Gastrocnemius medialis (tissue), 4 donors: Measurements from ENCODE around the gene ZNF236. TPM values are rescaled to one million over a fixed set of nuclear protein-coding genes. Genes with fewer than 3 reads are reported as not detected.

ENCODE experiments used
- ATAC-seq, 2 donors: fragments of 150-250 bp; one replicate each; pipeline ENCODE4 v1.9.1; 2016
- DNase-seq, 2 donors: peaks; one replicate each; pipeline ENCODE4 v3.0.0-alpha.2; 2019
- H3K27ac ChIP-seq, 4 donors: fragments of 200-600 bp; sonication (generic); 1 replicate in 1 of 4; 2 replicates in 3 of 4; pipeline ENCODE4 v1.5.1; 2016 to 2018; ENCODE audit warnings: mild to moderate bottlenecking in 2 of 4, moderate library complexity in 1 of 4
- H3K27me3 ChIP-seq, 3 donors: fragments of 200-600 bp; sonication (generic) in 2 of 3; 1 replicate in 1 of 3; 2 replicates in 2 of 3; pipeline versions ENCODE4 v1.5.1 to v1.6.0; 2016 to 2019; ENCODE audit warnings: mild to moderate bottlenecking in 1 of 3, moderate library complexity in 1 of 3
- H3K36me3 ChIP-seq, 2 donors: fragments of 200-600 bp; sonication (generic) in 1 of 2; one replicate each; pipeline ENCODE4 v1.5.1; 2017 to 2018
- H3K4me1 ChIP-seq, 2 donors: fragments of 200-600 bp; sonication (generic) in 1 of 2; one replicate each; pipeline ENCODE4 v1.5.1; 2016 to 2017; ENCODE audit warnings: mild to moderate bottlenecking in 2 of 2
- H3K4me3 ChIP-seq, 4 donors: fragments of 200-600 bp; sonication (generic) in 3 of 4; 1 replicate in 1 of 4; 2 replicates in 3 of 4; pipeline ENCODE4 v1.5.1; 2016 to 2019; ENCODE audit warnings: mild to moderate bottlenecking in 2 of 4
- H3K9me3 ChIP-seq, 3 donors: fragments of 200-600 bp; sonication (generic) in 2 of 3; 1 replicate in 1 of 3; 2 replicates in 2 of 3; pipeline ENCODE4 v1.5.1; 2016 to 2019
- POLR2A ChIP-seq, 2 donors: fragments of 450-650 bp; IDR thresholded peaks; one replicate each; pipeline ENCODE4 v1.6.1; 2017; ENCODE audit warnings: antibody characterized with exemption in 2 of 2, mild to moderate bottlenecking in 2 of 2, moderate library complexity in 2 of 2
- in situ Hi-C, 4 donors: fragments of 200-750 bp; cut with MboI; loops; one replicate each; pipeline versions ENCODE4 v1.15.0 to v1.8.0; 2017; ENCODE audit warnings: low sequenced_read_pairs in 4 of 4
- intact Hi-C: fragments of 100-400 bp; cut with DNase I; formaldehyde crosslinking; loops from one replicate; pipeline ENCODE4 v1.15.1; 2023; ENCODE audit warnings: low total_unique reads
- total RNA-seq, 4 donors: library from RNA; depleted of rRNA; stranded (reverse); fragments of >200 nt; gene quantifications; one replicate each; pipeline versions ENCODE4 v1.1.0 to v1.2.3, GENCODE V29; 2016
- TF ChIP-seq, protein P1 (sequence below), 5 experiments: fragments of 450-650 bp in 3 of 5; fragments of 200-600 bp in 2 of 5; sonication (generic) in 2 of 5; IDR thresholded peaks in 4 of 5; conservative IDR thresholded peaks in 1 of 5; 1 replicate in 4 of 5; 2 replicates in 1 of 5; pipeline ENCODE4 v1.5.1; 2016 to 2019; ENCODE audit warnings: antibody characterized with exemption in 5 of 5, mild to moderate bottlenecking in 3 of 5, moderate library complexity in 3 of 5

The ZNF236 gene
- total RNA-seq, 4 donors from 2014 or later: 6.2 to 7.1 (median 6.5) TPM

GRCh38 chr18:77009675-77010074 is 187.3 kb downstream of the ZNF236 start:
- peaks cover 23 to 26% of the 10 kb centered on the region in 2 donors for H3K4me1 ChIP-seq

DNA sequence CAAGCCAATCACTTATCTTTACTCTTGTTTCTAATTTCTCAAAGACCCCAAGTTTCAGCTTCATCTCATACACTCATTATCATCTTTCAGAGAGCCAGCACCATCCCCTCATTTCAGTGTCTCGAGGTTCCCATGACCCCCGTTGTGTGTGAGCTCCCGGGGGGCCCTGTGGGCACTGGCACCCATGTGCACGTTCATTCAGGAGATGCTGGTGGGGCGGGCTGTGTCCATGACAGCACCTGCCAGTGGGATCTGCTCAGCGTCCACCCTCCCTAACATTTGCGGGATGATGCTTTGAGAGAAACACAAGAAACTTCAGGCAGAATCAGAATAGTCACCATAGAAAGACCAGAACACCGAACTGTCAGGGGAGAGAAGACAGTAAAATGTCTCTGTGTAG is 189.8 kb downstream of the ZNF236 start:
- in situ Hi-C loops: loop anchor here in 1 of 4 donors (5.0 kb wide), 1 partner anchor 40 kb away; no protein-coding TSS in a partner anchor
- no peaks in the 10 kb centered on the region for H3K36me3 ChIP-seq
- no peak for DNase-seq
- H3K4me1 ChIP-seq: peaks cover 32 to 35% of the 10 kb centered on the region in 2 donors
- no peak for TF ChIP-seq POLR2A (IDR thresholded peaks at IDR 0.05)
- TF ChIP-seq, protein P1, sequence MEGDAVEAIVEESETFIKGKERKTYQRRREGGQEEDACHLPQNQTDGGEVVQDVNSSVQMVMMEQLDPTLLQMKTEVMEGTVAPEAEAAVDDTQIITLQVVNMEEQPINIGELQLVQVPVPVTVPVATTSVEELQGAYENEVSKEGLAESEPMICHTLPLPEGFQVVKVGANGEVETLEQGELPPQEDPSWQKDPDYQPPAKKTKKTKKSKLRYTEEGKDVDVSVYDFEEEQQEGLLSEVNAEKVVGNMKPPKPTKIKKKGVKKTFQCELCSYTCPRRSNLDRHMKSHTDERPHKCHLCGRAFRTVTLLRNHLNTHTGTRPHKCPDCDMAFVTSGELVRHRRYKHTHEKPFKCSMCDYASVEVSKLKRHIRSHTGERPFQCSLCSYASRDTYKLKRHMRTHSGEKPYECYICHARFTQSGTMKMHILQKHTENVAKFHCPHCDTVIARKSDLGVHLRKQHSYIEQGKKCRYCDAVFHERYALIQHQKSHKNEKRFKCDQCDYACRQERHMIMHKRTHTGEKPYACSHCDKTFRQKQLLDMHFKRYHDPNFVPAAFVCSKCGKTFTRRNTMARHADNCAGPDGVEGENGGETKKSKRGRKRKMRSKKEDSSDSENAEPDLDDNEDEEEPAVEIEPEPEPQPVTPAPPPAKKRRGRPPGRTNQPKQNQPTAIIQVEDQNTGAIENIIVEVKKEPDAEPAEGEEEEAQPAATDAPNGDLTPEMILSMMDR (IDR thresholded peaks at IDR 0.05 in 4 of 5, conservative IDR thresholded peaks at IDR 0.05 in 1 of 5): no peak
- no peaks in the 10 kb centered on the region for H3K9me3 ChIP-seq
- H3K27ac ChIP-seq: peak overlapping the region; percentile 47 to 95 (median 85)
- no peak for ATAC-seq
- no peaks in the 10 kb centered on the region for H3K27me3 ChIP-seq
- H3K4me3 ChIP-seq: no peak overlapping the region
- intact Hi-C loops: loop anchor here (5.0 kb wide), 1 partner anchor 560 kb away; no protein-coding TSS in a partner anchor

More at GRCh38 chr18:77009675-77010074, 187.3 kb downstream of the ZNF236 start:
- no peak overlapping the region for H3K27ac ChIP-seq
- ATAC-seq (no peak), DNase-seq (no peak)
- TF ChIP-seq, protein P1 (IDR thresholded peaks at IDR 0.05 in 4 of 5, conservative IDR thresholded peaks at IDR 0.05 in 1 of 5): no peak
- TF ChIP-seq POLR2A (IDR thresholded peaks at IDR 0.05): no peak
- H3K4me3 ChIP-seq: no peak overlapping the region
- in situ Hi-C loops: loop anchor here in 2 of 4 donors (5.0 to 10.0 kb wide), 2 partner anchors 43 to 45 kb away; no protein-coding TSS in a partner anchor
- intact Hi-C loops: loop anchor here (5.0 kb wide), 1 partner anchor 557 kb away; no protein-coding TSS in a partner anchor
- no peaks in the 10 kb centered on the region for H3K36me3 ChIP-seq
- H3K9me3 ChIP-seq: no peaks in the 10 kb centered on the region
- H3K27me3 ChIP-seq: no peaks in the 10 kb centered on the region

GRCh38 chr18:77012806-77013541 is 190.6 kb downstream of the ZNF236 start:
- Histone ChIP-seq H3K9me3 (no peaks in the 10 kb centered on the region), H3K36me3 (no peaks in the 10 kb centered on the region), H3K4me3 (no peak overlapping the region), H3K27ac (peak overlapping the region; percentile 84 to 95 (median 90)), H3K27me3 (no peaks in the 10 kb centered on the region), H3K4me1 (peaks cover 32 to 33% of the 10 kb centered on the region in 2 donors)
- in situ Hi-C loops: loop anchor here in 1 of 4 donors (5.0 kb wide), 1 partner anchor 39 kb away; no protein-coding TSS in a partner anchor
- TF ChIP-seq POLR2A (IDR thresholded peaks at IDR 0.05): no peak
- TF ChIP-seq, protein P1 (IDR thresholded peaks at IDR 0.05 in 4 of 5, conservative IDR thresholded peaks at IDR 0.05 in 1 of 5): no peak
- DNase-seq (no peak), ATAC-seq (peak; percentile 17 to 30)
- intact Hi-C loops: loop anchor here (5.0 kb wide), 1 partner anchor 561 kb away; no protein-coding TSS in a partner anchor

GRCh38 chr18:77013811-77014521 is 191.6 kb downstream of the ZNF236 start:
- TF ChIP-seq, protein P1 (IDR thresholded peaks at IDR 0.05 in 4 of 5, conservative IDR thresholded peaks at IDR 0.05 in 1 of 5): peak in 1 of 5 experiments; percentile 14
- peak in 1 of 2 donors; percentile 51 for TF ChIP-seq POLR2A (IDR thresholded peaks at IDR 0.05)
- H3K36me3 ChIP-seq: no peaks in the 10 kb centered on the region
- ATAC-seq (peak; percentile 97 to 98), DNase-seq (peak; percentile 92 to 94)
- in situ Hi-C loops (loop anchor here in 1 of 4 donors (5.0 kb wide), 1 partner anchor 38 kb away; no protein-coding TSS in a partner anchor), intact Hi-C loops (loop anchor here (2.0 to 5.0 kb wide), 2 partner anchors 39 to 562 kb away; no protein-coding TSS in a partner anchor)
- peaks cover 32 to 33% of the 10 kb centered on the region in 2 donors for H3K4me1 ChIP-seq
- H3K4me3 ChIP-seq: peak overlapping the region; percentile 12 to 38 (median 30)
- H3K9me3 ChIP-seq: no peaks in the 10 kb centered on the region
- peak overlapping the region; percentile 84 to 95 (median 90) for H3K27ac ChIP-seq
- no peaks in the 10 kb centered on the region for H3K27me3 ChIP-seq
